ENCODE measurements around the gene IFNA14. TPM values are rescaled to one million over a fixed set of nuclear protein-coding genes. Genes with fewer than 3 reads are reported as not detected.
"Not testable (repeated sequence)": the region's sequence is repeated elsewhere in the genome, so short reads cannot be mapped to it uniquely, and the experiment has no call there.

The IFNA14 gene
- not detected in 2 replicates for total RNA-seq (2014; rRNA removed; shearing (Covaris generic))
- not detected in 2 replicates for polyA plus RNA-seq (2015; cell fraction: cytosol; rRNA removed)
- not detected in 2 replicates for polyA plus RNA-seq (2015; cell fraction: nucleus; rRNA removed)

GRCh38 chr9:21239911-21240310 lies at the start of gene IFNA14:
IFNA14 (minus strand) TSS chr9:21240005; CDS start chr9:21239935, 70 bp downstream.
- no peak for DNase-seq (ENCODE audit: low read depth, low spot score)

GRCh38 chr9:21287280-21287679 lies 47.5 kb upstream of the IFNA14 start:
- no peak for DNase-seq (ENCODE audit: low read depth, low spot score)
- in situ Hi-C loops (cut with HindIII; ENCODE audit: low pct_unique_long_range_greater_than_20kb, low sequenced_read_pairs), result no loop called here

More at GRCh38 chr9:21239911-21240310, at the start of gene IFNA14:
- in situ Hi-C loops (cut with HindIII; ENCODE audit: low pct_unique_long_range_greater_than_20kb, low sequenced_read_pairs), result no loop called here

- in situ Hi-C loops (cut with HindIII; ENCODE audit: low pct_unique_long_range_greater_than_20kb, low sequenced_read_pairs), result no loop called here
- DNase-seq (ENCODE audit: low read depth, low spot score), result no peak
Measured at GRCh38 chr9:21286659-21287058, 46.9 kb upstream of the IFNA14 start.

GRCh38 chr9:21286099-21286498 lies 46.3 kb upstream of the IFNA14 start:
- in situ Hi-C loops (cut with HindIII; ENCODE audit: low pct_unique_long_range_greater_than_20kb, low sequenced_read_pairs), result no loop called here
- no peak for DNase-seq (ENCODE audit: low read depth, low spot score)

GRCh38 chr9:21281275-21281674 lies 41.5 kb upstream of the IFNA14 start:
- DNase-seq (ENCODE audit: low read depth, low spot score), result no peak
- in situ Hi-C loops (cut with HindIII; ENCODE audit: low pct_unique_long_range_greater_than_20kb, low sequenced_read_pairs), result no loop called here

- DNase-seq (ENCODE audit: low read depth, low spot score), result no peak
- in situ Hi-C loops (cut with HindIII; ENCODE audit: low pct_unique_long_range_greater_than_20kb, low sequenced_read_pairs), result no loop called here
Measured at GRCh38 chr9:21268347-21268657, 28.5 kb upstream of the IFNA14 start.

- DNase-seq (ENCODE audit: low read depth, low spot score), result no peak
- in situ Hi-C loops (cut with HindIII; ENCODE audit: low pct_unique_long_range_greater_than_20kb, low sequenced_read_pairs), result no loop called here
Measured at GRCh38 chr9:21267485-21268346, 27.9 kb upstream of the IFNA14 start.

- DNase-seq (ENCODE audit: low read depth, low spot score), result no peak
- in situ Hi-C loops (cut with HindIII; ENCODE audit: low pct_unique_long_range_greater_than_20kb, low sequenced_read_pairs), result no loop called here
Measured at GRCh38 chr9:21266733-21267484, 27.1 kb upstream of the IFNA14 start.

- in situ Hi-C loops (cut with HindIII; ENCODE audit: low pct_unique_long_range_greater_than_20kb, low sequenced_read_pairs), result no loop called here
- DNase-seq (ENCODE audit: low read depth, low spot score), result no peak
Measured at GRCh38 chr9:21265421-21266189, 25.8 kb upstream of the IFNA14 start.

GRCh38 chr9:21255538-21256212 lies 15.9 kb upstream of the IFNA14 start:
- no peak for DNase-seq (ENCODE audit: low read depth, low spot score)

GRCh38 chr9:21252721-21253547 lies 13.1 kb upstream of the IFNA14 start:
- in situ Hi-C loops (cut with HindIII; ENCODE audit: low pct_unique_long_range_greater_than_20kb, low sequenced_read_pairs), result no loop called here
- peak; percentile 45 for DNase-seq (ENCODE audit: low read depth, low spot score)

More at GRCh38 chr9:21255538-21256212, 15.9 kb upstream of the IFNA14 start:
- in situ Hi-C loops (cut with HindIII; ENCODE audit: low pct_unique_long_range_greater_than_20kb, low sequenced_read_pairs), result no loop called here

GRCh38 chr9:21251638-21252037 lies 11.8 kb upstream of the IFNA14 start:
- in situ Hi-C loops (cut with HindIII; ENCODE audit: low pct_unique_long_range_greater_than_20kb, low sequenced_read_pairs), result no loop called here
- no peak for DNase-seq (ENCODE audit: low read depth, low spot score)

- no peak for DNase-seq (ENCODE audit: low read depth, low spot score)
- in situ Hi-C loops (cut with HindIII; ENCODE audit: low pct_unique_long_range_greater_than_20kb, low sequenced_read_pairs), result no loop called here
Measured at GRCh38 chr9:21251190-21251589, 11.4 kb upstream of the IFNA14 start.

- no peak for DNase-seq (ENCODE audit: low read depth, low spot score)
- in situ Hi-C loops (cut with HindIII; ENCODE audit: low pct_unique_long_range_greater_than_20kb, low sequenced_read_pairs), result no loop called here
Measured at GRCh38 chr9:21244836-21245235, 5.0 kb upstream of the IFNA14 start.

GRCh38 chr9:21236360-21236714 lies 3.5 kb downstream of the IFNA14 start:
- in situ Hi-C loops (cut with HindIII; ENCODE audit: low pct_unique_long_range_greater_than_20kb, low sequenced_read_pairs); DNase-seq (ENCODE audit: low read depth, low spot score): not testable (repeated sequence)

- DNase-seq (ENCODE audit: low read depth, low spot score), result peak; percentile 64
Measured at GRCh38 chr9:21235468-21236359, 4.1 kb downstream of the IFNA14 start.

More at GRCh38 chr9:21235468-21236359, 4.1 kb downstream of the IFNA14 start:
- in situ Hi-C loops (cut with HindIII; ENCODE audit: low pct_unique_long_range_greater_than_20kb, low sequenced_read_pairs), result not testable (repeated sequence)
